Measurements from ENCODE around the gene RAB11FIP2. TPM values are rescaled to one million over a fixed set of nuclear protein-coding genes. Genes with fewer than 3 reads are reported as not detected.

Gene RAB11FIP2
- total and polyA plus RNA-seq, 2 donors (not counting 1 experiment from before 2014, with no cell fraction given) = 13.6 to 17.5 TPM

GRCh38 chr10:117994771-117995170 is 52.0 kb downstream of the RAB11FIP2 start:
- Histone ChIP-seq H4K20me1 (ENCODE audit: control insufficient read depth, extremely low read depth, insufficient read depth, low read length) (no peaks in the 10 kb centered on the region), H2AFZ (ENCODE audit: low read length) (no peak overlapping the region), H3K9ac (ENCODE audit: insufficient read depth, low read length) (no peak overlapping the region), H3K27ac (ENCODE audit: insufficient read depth, low read length) (no peak overlapping the region), H3K4me3 (replicated peaks in 1 of 4; ENCODE audit: control extremely low read depth in 1 of 4, insufficient read depth in 1 of 4, low read depth in 3 of 4, low read length in 4 of 4) (no peak overlapping the region), H3K27me3 (ENCODE audit: control insufficient read depth, insufficient read depth, low read length) (no peaks in the 10 kb centered on the region), H3K79me2 (ENCODE audit: control insufficient read depth, insufficient read depth, low read length) (no peaks in the 10 kb centered on the region), H3K9me3 (ENCODE audit: control insufficient read depth, insufficient read depth, low read depth, low read length) (no peaks in the 10 kb centered on the region), H3K4me2 (ENCODE audit: extremely low read depth, insufficient read depth, low read length) (no peak overlapping the region), H3K36me3 (ENCODE audit: control insufficient read depth, insufficient read depth, low read length) (no peaks in the 10 kb centered on the region), H3K4me1 (ENCODE audit: control insufficient read depth, extremely low read depth, insufficient read depth, low read length) (no peaks in the 10 kb centered on the region)
- no peak for DNase-seq (ENCODE audit: low read depth in 2 of 2)
- no peak for TF ChIP-seq EZH2 (IDR thresholded peaks at IDR 0.05; ENCODE audit: low read length, missing control alignments)

- Histone ChIP-seq H3K27me3 (ENCODE audit: control insufficient read depth, insufficient read depth, low read length) (no peaks in the 10 kb centered on the region), H2AFZ (ENCODE audit: low read length) (no peak overlapping the region), H3K9me3 (ENCODE audit: control insufficient read depth, insufficient read depth, low read depth, low read length) (no peaks in the 10 kb centered on the region), H3K79me2 (ENCODE audit: control insufficient read depth, insufficient read depth, low read length) (no peaks in the 10 kb centered on the region), H3K4me1 (ENCODE audit: control insufficient read depth, extremely low read depth, insufficient read depth, low read length) (no peaks in the 10 kb centered on the region), H3K36me3 (ENCODE audit: control insufficient read depth, insufficient read depth, low read length) (no peaks in the 10 kb centered on the region), H4K20me1 (ENCODE audit: control insufficient read depth, extremely low read depth, insufficient read depth, low read length) (no peaks in the 10 kb centered on the region), H3K9ac (ENCODE audit: insufficient read depth, low read length) (no peak overlapping the region), H3K4me2 (ENCODE audit: extremely low read depth, insufficient read depth, low read length) (no peak overlapping the region), H3K27ac (ENCODE audit: insufficient read depth, low read length) (no peak overlapping the region), H3K4me3 (replicated peaks in 1 of 4; ENCODE audit: control extremely low read depth in 1 of 4, insufficient read depth in 1 of 4, low read depth in 3 of 4, low read length in 4 of 4) (no peak overlapping the region)
- TF ChIP-seq EZH2 (IDR thresholded peaks at IDR 0.05; ENCODE audit: low read length, missing control alignments) (no peak), CTCF (conservative IDR thresholded peaks at IDR 0.05 in 1 of 2, IDR thresholded peaks at IDR 0.05 in 1 of 2; ENCODE audit: low read depth in 1 of 2, low read length in 2 of 2) (no peak)
- no peak for DNase-seq (ENCODE audit: low read depth in 2 of 2)
These were observed 53.6 kb downstream of the RAB11FIP2 start for GRCh38 chr10:117993166-117993565.

- H3K27ac ChIP-seq (ENCODE audit: insufficient read depth, low read length) = no peak overlapping the region
- H2AFZ ChIP-seq (ENCODE audit: low read length) = no peak overlapping the region
- H3K4me3 ChIP-seq (replicated peaks in 1 of 4; ENCODE audit: control extremely low read depth in 1 of 4, insufficient read depth in 1 of 4, low read depth in 3 of 4, low read length in 4 of 4) = no peak overlapping the region
- no peaks in the 10 kb centered on the region for H3K27me3 ChIP-seq (ENCODE audit: control insufficient read depth, insufficient read depth, low read length)
- no peaks in the 10 kb centered on the region for H3K36me3 ChIP-seq (ENCODE audit: control insufficient read depth, insufficient read depth, low read length)
- no peaks in the 10 kb centered on the region for H4K20me1 ChIP-seq (ENCODE audit: control insufficient read depth, extremely low read depth, insufficient read depth, low read length)
- no peak for TF ChIP-seq EZH2 (IDR thresholded peaks at IDR 0.05; ENCODE audit: low read length, missing control alignments)
- no peaks in the 10 kb centered on the region for H3K79me2 ChIP-seq (ENCODE audit: control insufficient read depth, insufficient read depth, low read length)
- no peak overlapping the region for H3K9ac ChIP-seq (ENCODE audit: insufficient read depth, low read length)
- no peaks in the 10 kb centered on the region for H3K9me3 ChIP-seq (ENCODE audit: control insufficient read depth, insufficient read depth, low read depth, low read length)
- no peak for DNase-seq (ENCODE audit: low read depth in 2 of 2)
- H3K4me1 ChIP-seq (ENCODE audit: control insufficient read depth, extremely low read depth, insufficient read depth, low read length) = no peaks in the 10 kb centered on the region
- no peak overlapping the region for H3K4me2 ChIP-seq (ENCODE audit: extremely low read depth, insufficient read depth, low read length)
These were observed 55.0 kb downstream of the RAB11FIP2 start for GRCh38 chr10:117991701-117992100.

- Histone ChIP-seq H3K79me2 (ENCODE audit: control insufficient read depth, insufficient read depth, low read length) (no peaks in the 10 kb centered on the region), H3K4me2 (ENCODE audit: extremely low read depth, insufficient read depth, low read length) (no peak overlapping the region), H2AFZ (ENCODE audit: low read length) (no peak overlapping the region), H4K20me1 (ENCODE audit: control insufficient read depth, extremely low read depth, insufficient read depth, low read length) (no peaks in the 10 kb centered on the region), H3K4me3 (replicated peaks in 1 of 4; ENCODE audit: control extremely low read depth in 1 of 4, insufficient read depth in 1 of 4, low read depth in 3 of 4, low read length in 4 of 4) (no peak overlapping the region), H3K27ac (ENCODE audit: insufficient read depth, low read length) (no peak overlapping the region), H3K9me3 (ENCODE audit: control insufficient read depth, insufficient read depth, low read depth, low read length) (no peaks in the 10 kb centered on the region), H3K27me3 (ENCODE audit: control insufficient read depth, insufficient read depth, low read length) (no peaks in the 10 kb centered on the region), H3K36me3 (ENCODE audit: control insufficient read depth, insufficient read depth, low read length) (no peaks in the 10 kb centered on the region), H3K4me1 (ENCODE audit: control insufficient read depth, extremely low read depth, insufficient read depth, low read length) (no peaks in the 10 kb centered on the region), H3K9ac (ENCODE audit: insufficient read depth, low read length) (no peak overlapping the region)
- no peak for TF ChIP-seq CTCF (conservative IDR thresholded peaks at IDR 0.05 in 1 of 2, IDR thresholded peaks at IDR 0.05 in 1 of 2; ENCODE audit: low read depth in 1 of 2, low read length in 2 of 2)
- no peak for TF ChIP-seq EZH2 (IDR thresholded peaks at IDR 0.05; ENCODE audit: low read length, missing control alignments)
- DNase-seq (ENCODE audit: low read depth in 2 of 2) = no peak
These were observed 56.8 kb downstream of the RAB11FIP2 start for GRCh38 chr10:117989962-117990361.

All from fibroblast of lung (primary cell).